Mesenchymal stem cell (in vitro differentiated cells and primary cell): ENCODE measurements around the gene NFIX.

ENCODE experiments used
- DNase-seq: peaks from one replicate; pipeline ENCODE4 v3.0.0-alpha.2; 2013
- H2AFZ ChIP-seq: one replicate; pipeline ENCODE4 v1.6.1; 2013; ENCODE audit warnings: low read depth, mild to moderate bottlenecking, control low read depth, inconsistent platforms, low read length, moderate library complexity
- H2AK5ac ChIP-seq: 2 replicates; pipeline ENCODE4 v1.6.1; 2013; ENCODE audit warnings: low read length, moderate library complexity, mild to moderate bottlenecking, inconsistent platforms; ENCODE audit not compliant: severe bottlenecking
- H2BK120ac ChIP-seq: one replicate; pipeline ENCODE4 v1.6.1; 2013; ENCODE audit warnings: low read depth, mild to moderate bottlenecking, inconsistent platforms, low read length, moderate library complexity
- H2BK12ac ChIP-seq, 2 experiments: one replicate each; pipeline ENCODE4 v1.6.1; 2013; ENCODE audit warnings: inconsistent platforms in 2 of 2, low read length in 2 of 2, mild to moderate bottlenecking in 2 of 2, moderate library complexity in 2 of 2, control low read depth in 1 of 2
- H2BK15ac ChIP-seq: one replicate; pipeline ENCODE4 v1.6.1; 2013; ENCODE audit warnings: mild to moderate bottlenecking, low read depth, inconsistent platforms; ENCODE audit not compliant: poor library complexity, severe bottlenecking
- H2BK5ac ChIP-seq: 2 replicates; pipeline ENCODE4 v1.6.1; 2013; ENCODE audit warnings: low read depth, mild to moderate bottlenecking, low read length, control low read depth, inconsistent platforms; ENCODE audit not compliant: poor library complexity, severe bottlenecking
- H3K14ac ChIP-seq, 2 experiments: one replicate each; pipeline ENCODE4 v1.6.1; 2013; ENCODE audit warnings: inconsistent platforms in 2 of 2, low read length in 2 of 2, control low read depth in 1 of 2, mild to moderate bottlenecking in 1 of 2, moderate library complexity in 1 of 2
- H3K18ac ChIP-seq, 2 experiments: one replicate each; pipeline ENCODE4 v1.6.1; 2013; ENCODE audit warnings: inconsistent platforms in 2 of 2, low read length in 2 of 2, control low read depth in 1 of 2, low read depth in 1 of 2, mild to moderate bottlenecking in 1 of 2
- H3K23ac ChIP-seq, 2 experiments: one replicate each; pipeline ENCODE4 v1.6.1; 2013; ENCODE audit warnings: inconsistent platforms in 2 of 2, low read length in 2 of 2, mild to moderate bottlenecking in 2 of 2, moderate library complexity in 2 of 2, control low read depth in 1 of 2
- H3K27ac ChIP-seq: 2 replicates; pipeline ENCODE4 v1.5.1; 2013; ENCODE audit warnings: mild to moderate bottlenecking, moderate library complexity, low read length, control low read depth, inconsistent platforms; ENCODE audit not compliant: poor library complexity, severe bottlenecking
- H3K27me3 ChIP-seq, 2 experiments: 2 replicates each; pipeline versions ENCODE4 v1.6.1 to v1.7.0; 2013; ENCODE audit warnings: low read length in 2 of 2, mild to moderate bottlenecking in 2 of 2, moderate library complexity in 2 of 2, control low read depth in 1 of 2, inconsistent platforms in 1 of 2; ENCODE audit not compliant: control insufficient read depth in 1 of 2, insufficient read depth in 1 of 2
- H3K36me3 ChIP-seq, 2 experiments: 2 replicates each; pipeline versions ENCODE4 v1.6.1 to v1.7.0; 2013; ENCODE audit warnings: low read length in 2 of 2, control low read depth in 1 of 2, inconsistent platforms in 1 of 2, low read depth in 1 of 2, mild to moderate bottlenecking in 1 of 2; ENCODE audit not compliant: insufficient read depth in 2 of 2, control insufficient read depth in 1 of 2
- H3K4ac ChIP-seq, 2 experiments: one replicate each; pipeline ENCODE4 v1.6.1; 2013; ENCODE audit warnings: inconsistent platforms in 2 of 2, low read length in 2 of 2, mild to moderate bottlenecking in 2 of 2, moderate library complexity in 2 of 2, control low read depth in 1 of 2, low read depth in 1 of 2
- H3K4me1 ChIP-seq: 2 replicates; pipeline ENCODE4 v1.6.1; 2013; ENCODE audit warnings: low read depth, low read length, control low read depth; ENCODE audit not compliant: control insufficient read depth, insufficient read depth
- H3K4me2 ChIP-seq: 2 replicates; pipeline ENCODE4 v1.6.1; 2013; ENCODE audit warnings: low read length, mild to moderate bottlenecking, inconsistent platforms; ENCODE audit not compliant: poor library complexity, severe bottlenecking
- H3K4me3 ChIP-seq, 2 experiments: 2 replicates each; pipeline versions ENCODE4 v1.5.1 to v1.7.0; 2013; ENCODE audit warnings: low read length in 2 of 2, mild to moderate bottlenecking in 2 of 2, control low read depth in 1 of 2, low read depth in 1 of 2; ENCODE audit not compliant: insufficient read depth in 1 of 2
- H3K79me1 ChIP-seq: replicated peaks from 2 replicates; pipeline ENCODE4 v1.6.1; 2013; ENCODE audit warnings: mild to moderate bottlenecking, control low read depth, low read length, inconsistent platforms; ENCODE audit not compliant: poor library complexity, severe bottlenecking
- H3K9ac ChIP-seq: 2 replicates; pipeline ENCODE4 v1.7.0; 2013; ENCODE audit warnings: mild to moderate bottlenecking, low read length, moderate library complexity
- H3K9me3 ChIP-seq: 2 replicates; pipeline ENCODE4 v1.7.0; 2013; ENCODE audit warnings: mild to moderate bottlenecking, low read length; ENCODE audit not compliant: control insufficient read depth
- H4K8ac ChIP-seq: one replicate; pipeline ENCODE4 v1.6.1; 2013; ENCODE audit warnings: inconsistent platforms, mild to moderate bottlenecking, low read length, moderate library complexity
- H4K91ac ChIP-seq: one replicate; pipeline ENCODE4 v1.6.1; 2013; ENCODE audit warnings: mild to moderate bottlenecking, low read length, inconsistent platforms
- WGBS: methylation state at CpG from one replicate; pipeline ENCODE4 v1.1.7; 2013; ENCODE audit warnings: mixed read lengths; 5-methylcytosine and 5-hydroxymethylcytosine counted together

Gene NFIX

GRCh38 chr19:13033244-13033643 lies 38.0 kb downstream of the NFIX start:
- DNase-seq = no peak
- Histone ChIP-seq H3K9ac (peak overlapping the region; percentile 99), H2BK15ac (no peak overlapping the region), H3K4me3 (no peak overlapping the region), H2AK5ac (no peak overlapping the region), H3K23ac (no peak overlapping the region), H3K27me3 (peaks cover 0 to 23% of the 10 kb centered on the region in 2 experiments), H3K4me1 (peaks cover 22% of the 10 kb centered on the region), H4K8ac (no peak overlapping the region), H3K18ac (no peak overlapping the region), H3K4me2 (no peak overlapping the region), H2AFZ (no peak overlapping the region), H4K91ac (no peak overlapping the region), H2BK12ac (no peak overlapping the region), H3K9me3 (no peaks in the 10 kb centered on the region), H3K4ac (no peak overlapping the region), H2BK5ac (no peak overlapping the region), H3K36me3 (peaks cover 0 to 71% of the 10 kb centered on the region in 2 experiments), H3K79me1 (no peaks in the 10 kb centered on the region), H3K14ac (no peak overlapping the region), H2BK120ac (no peak overlapping the region), H3K27ac (no peak overlapping the region)
- 88% methylated on average over 1 of the region's 1 CpG for WGBS

GRCh38 chr19:13033819-13034611 lies 38.7 kb downstream of the NFIX start:
- Histone ChIP-seq H4K91ac (no peak overlapping the region), H3K18ac (peak overlapping the region in 1 of 2 experiments; percentile 25)
- WGBS = 66% methylated on average over 8 of the region's 8 CpGs

DNA sequence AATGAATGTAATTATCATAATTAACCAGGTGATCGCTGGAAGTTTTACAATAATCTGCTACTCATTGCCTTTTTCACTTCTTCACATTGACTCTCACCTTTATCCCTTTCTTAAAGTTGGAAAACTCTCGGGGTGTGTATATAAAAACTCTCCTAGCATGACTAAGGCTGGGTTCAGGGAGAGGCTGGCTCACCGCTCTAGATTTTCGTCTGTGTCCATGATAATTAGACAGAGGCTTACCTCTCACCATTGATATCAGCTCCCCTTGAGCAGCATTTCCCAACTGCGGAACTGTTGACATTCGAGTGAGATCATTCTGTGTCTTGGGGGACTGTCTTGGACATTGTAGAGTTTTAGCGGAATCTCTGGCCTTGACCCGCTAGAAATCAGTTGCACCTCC lies 39.4 kb downstream of the NFIX start:
- Histone ChIP-seq H3K4me3 (peak overlapping the region in 1 of 2 experiments; percentile 7), H2AFZ (no peak overlapping the region), H3K18ac (no peak overlapping the region), H3K4me2 (no peak overlapping the region), H3K14ac (no peak overlapping the region), H2AK5ac (no peak overlapping the region), H3K79me1 (no peaks in the 10 kb centered on the region), H3K23ac (no peak overlapping the region), H4K91ac (no peak overlapping the region), H4K8ac (no peak overlapping the region), H3K36me3 (peaks cover 3 to 63% of the 10 kb centered on the region in 2 experiments), H3K4me1 (peaks cover 29% of the 10 kb centered on the region), H2BK12ac (no peak overlapping the region), H2BK120ac (no peak overlapping the region), H2BK5ac (no peak overlapping the region), H3K9me3 (no peaks in the 10 kb centered on the region), H2BK15ac (no peak overlapping the region), H3K4ac (no peak overlapping the region), H3K27ac (no peak overlapping the region), H3K9ac (peak overlapping the region; percentile 99), H3K27me3 (peaks cover 0 to 12% of the 10 kb centered on the region in 2 experiments)
- DNase-seq = no peak
- 84% methylated on average over 8 of the region's 8 CpGs for WGBS

More at GRCh38 chr19:13033819-13034611, 38.7 kb downstream of the NFIX start:
- H3K4me1 ChIP-seq = peaks cover 26% of the 10 kb centered on the region
- H3K9me3 ChIP-seq = no peaks in the 10 kb centered on the region
- peaks cover 3 to 69% of the 10 kb centered on the region in 2 experiments for H3K36me3 ChIP-seq
- no peak overlapping the region for H2BK120ac ChIP-seq
- no peak overlapping the region for H3K4ac ChIP-seq
- H3K4me2 ChIP-seq = no peak overlapping the region
- no peak overlapping the region for H3K27ac ChIP-seq
- H3K27me3 ChIP-seq = peaks cover 0 to 16% of the 10 kb centered on the region in 2 experiments
- no peak overlapping the region for H2AK5ac ChIP-seq
- peak; percentile 43 for DNase-seq
- no peak overlapping the region for H2BK5ac ChIP-seq
- no peak overlapping the region for H3K23ac ChIP-seq
- no peaks in the 10 kb centered on the region for H3K79me1 ChIP-seq
- H2AFZ ChIP-seq = no peak overlapping the region
- H3K9ac ChIP-seq = peak overlapping the region; percentile 99
- peak overlapping the region in 1 of 2 experiments; percentile 22 for H3K4me3 ChIP-seq
- H2BK12ac ChIP-seq = no peak overlapping the region
- no peak overlapping the region for H3K14ac ChIP-seq
- H4K8ac ChIP-seq = no peak overlapping the region
- no peak overlapping the region for H2BK15ac ChIP-seq

DNA sequence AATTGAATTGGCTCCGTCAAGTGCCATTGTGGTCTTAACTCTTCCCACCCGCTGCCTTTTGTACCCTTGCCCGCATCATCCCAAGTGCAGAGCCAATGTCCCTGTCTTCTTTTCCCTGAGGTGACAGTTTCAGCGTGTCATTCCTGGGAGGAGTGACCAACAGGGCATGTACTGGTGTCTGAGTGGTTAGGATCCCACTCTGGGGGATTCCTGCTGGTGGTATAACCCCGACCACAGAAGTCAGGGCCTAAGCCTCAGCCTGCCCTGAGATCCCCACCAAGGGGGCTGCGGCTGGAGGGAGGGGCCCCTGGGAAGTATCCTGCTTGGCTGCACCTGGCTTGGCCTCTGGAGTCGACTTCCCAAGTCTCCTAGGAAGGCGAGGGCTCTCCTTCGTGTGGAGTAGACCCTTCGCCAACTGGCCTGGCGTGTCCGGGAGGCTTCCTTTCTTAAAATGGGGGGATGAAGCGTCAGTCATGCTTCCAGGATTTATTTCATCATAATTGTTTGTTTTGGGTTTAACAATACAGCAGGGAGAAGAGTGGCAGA lies 40.6 kb downstream of the NFIX start:
- Histone ChIP-seq H3K27ac (no peak overlapping the region), H4K8ac (no peak overlapping the region), H2AFZ (no peak overlapping the region), H3K27me3 (no peaks in the 10 kb centered on the region), H2BK120ac (no peak overlapping the region), H2BK5ac (no peak overlapping the region), H2BK12ac (no peak overlapping the region), H3K4me2 (no peak overlapping the region), H4K91ac (no peak overlapping the region), H3K4ac (no peak overlapping the region), H3K4me3 (no peak overlapping the region), H2AK5ac (no peak overlapping the region), H3K9ac (peak overlapping the region; percentile 99), H3K18ac (no peak overlapping the region), H3K4me1 (peaks cover 39% of the 10 kb centered on the region), H3K79me1 (no peaks in the 10 kb centered on the region), H3K36me3 (peaks cover 3 to 50% of the 10 kb centered on the region in 2 experiments), H3K14ac (no peak overlapping the region), H2BK15ac (no peak overlapping the region), H3K23ac (no peak overlapping the region), H3K9me3 (no peaks in the 10 kb centered on the region)
- DNase-seq = no peak
- 95% methylated on average over 13 of the region's 13 CpGs for WGBS
